Keratinocyte (primary cell): ENCODE results near the gene EXOSC5. TPM values are rescaled to one million over a fixed set of nuclear protein-coding genes. Genes with fewer than 3 reads are reported as not detected.

Experiments used
- DNase-seq: peaks from one replicate; pipeline ENCODE4 v3.0.0-alpha.2; 2011; ENCODE audit warnings: low read depth, missing footprints, low spot score
- FAIRE-seq: peaks from 2 replicates; lab custom pipeline; 2011; peaks lifted over from hg19 to GRCh38; lab: Jason Lieb, UNC
- H2AFZ ChIP-seq: 2 replicates; pipeline ENCODE4 v1.6.0; 2012; ENCODE audit warnings: low read length, control low read depth, inconsistent platforms; ENCODE audit not compliant: control insufficient read depth
- H3K27ac ChIP-seq: 2 replicates; pipeline ENCODE4 v1.5.1; 2011; ENCODE audit warnings: low read length; ENCODE audit not compliant: control insufficient read depth, insufficient read depth
- H3K27me3 ChIP-seq: 3 replicates; pipeline ENCODE4 v1.6.0; 2011; ENCODE audit warnings: low read length; ENCODE audit not compliant: control insufficient read depth, insufficient read depth; ENCODE audit errors: extremely low read depth
- H3K36me3 ChIP-seq, 2 experiments: 2 replicates in 1 of 2; 3 replicates in 1 of 2; pipeline ENCODE4 v1.5.1; 2011; ENCODE audit warnings: low read length in 2 of 2, mild to moderate bottlenecking in 1 of 2; ENCODE audit not compliant: control insufficient read depth in 2 of 2, insufficient read depth in 2 of 2; ENCODE audit errors: extremely low read depth in 1 of 2
- H3K4me1 ChIP-seq: 3 replicates; pipeline ENCODE4 v1.5.1; 2011; ENCODE audit warnings: low read length; ENCODE audit not compliant: control insufficient read depth, insufficient read depth; ENCODE audit errors: extremely low read depth
- H3K4me2 ChIP-seq: 3 replicates; pipeline ENCODE4 v1.6.0; 2011; ENCODE audit warnings: low read depth, low read length; ENCODE audit not compliant: control insufficient read depth, insufficient read depth; ENCODE audit errors: extremely low read depth
- H3K4me3 ChIP-seq, 3 experiments: fragments of 200-600 bp in 1 of 3; sonication (generic) in 1 of 3; 2 replicates in 2 of 3; 3 replicates in 1 of 3; pipeline ENCODE4 v1.5.1; 2011 to 2016; ENCODE audit warnings: low read length in 3 of 3, mild to moderate bottlenecking in 3 of 3, control low read depth in 2 of 3, inconsistent platforms in 1 of 3, low read depth in 1 of 3, mixed read lengths in 1 of 3, mixed run types in 1 of 3, moderate library complexity in 1 of 3; ENCODE audit not compliant: control insufficient read depth in 2 of 3, insufficient read depth in 2 of 3; ENCODE audit errors: extremely low read depth in 1 of 3
- H3K79me2 ChIP-seq: 2 replicates; pipeline ENCODE4 v1.6.0; 2012; ENCODE audit warnings: low read length; ENCODE audit not compliant: control insufficient read depth, insufficient read depth
- H3K9ac ChIP-seq: 3 replicates; pipeline ENCODE4 v1.6.0; 2011; ENCODE audit warnings: low read length; ENCODE audit not compliant: control insufficient read depth, insufficient read depth; ENCODE audit errors: extremely low read depth
- H3K9me1 ChIP-seq: 3 replicates; pipeline ENCODE4 v1.6.0; 2011; ENCODE audit warnings: low read length; ENCODE audit not compliant: control insufficient read depth, insufficient read depth; ENCODE audit errors: extremely low read depth
- H3K9me3 ChIP-seq: 2 replicates; pipeline ENCODE4 v1.5.1; 2012; ENCODE audit warnings: low read depth, low read length; ENCODE audit not compliant: control insufficient read depth
- H4K20me1 ChIP-seq: 3 replicates; pipeline ENCODE4 v1.6.0; 2011; ENCODE audit warnings: low read length; ENCODE audit not compliant: control insufficient read depth, insufficient read depth; ENCODE audit errors: extremely low read depth
- CTCF ChIP-seq, 3 experiments: IDR thresholded peaks in 1 of 3; conservative IDR thresholded peaks in 1 of 3; optimal IDR thresholded peaks in 1 of 3; 2 replicates in 2 of 3; 3 replicates in 1 of 3; pipeline versions ENCODE3 to v1.5.1; 2011; ENCODE audit warnings: low read length in 3 of 3, mild to moderate bottlenecking in 3 of 3, moderate library complexity in 2 of 3, control low read depth in 1 of 3, inconsistent platforms in 1 of 3; ENCODE audit not compliant: insufficient read depth in 2 of 3; ENCODE audit errors: extremely low read depth in 1 of 3
- EZH2 ChIP-seq: IDR thresholded peaks from one replicate; pipeline ENCODE4 v1.6.1; 2012; ENCODE audit warnings: inconsistent platforms, mild to moderate bottlenecking, low read length, moderate library complexity
- dilution Hi-C: fragments of 300-500 bp; cut with MboI; formaldehyde crosslinking; loops from one replicate; pipeline ENCODE4 v1.7.0; 2020; ENCODE audit warnings: low sequenced_read_pairs; ENCODE audit not compliant: extremely low pct_ligation_motif_present
- polyA plus RNA-seq, 5 experiments: library from polyadenylated mRNA; depleted of rRNA in 3 of 5; stranded (reverse) in 3 of 5; stranded (forward) in 1 of 5; unstranded in 1 of 5; fragments of >200 nt; gene quantifications; 1 replicate in 1 of 5; 2 replicates in 3 of 5; 3 replicates in 1 of 5; pipeline versions ENCODE4 v1.2.1 to v1.2.3, GENCODE V29; 2011 to 2012; ENCODE audit warnings: missing spikeins in 2 of 5, low read depth in 1 of 5, low replicate concordance in 1 of 5

Gene EXOSC5
- polyA plus RNA-seq, 1 donor (not counting 4 experiments of a cell fraction or from before 2014, with no cell fraction given): 12.5 TPM

- no peaks in the 10 kb centered on the region for H3K27me3 ChIP-seq
- peaks cover 20 to 21% of the 10 kb centered on the region in 2 experiments for H3K36me3 ChIP-seq
- TF ChIP-seq CTCF (optimal IDR thresholded peaks at IDR 0.05 in 1 of 3, IDR thresholded peaks at IDR 0.05 in 1 of 3, conservative IDR thresholded peaks at IDR 0.05 in 1 of 3; ENCODE audit: extremely low read depth in 1 of 3, insufficient read depth in 2 of 3, low read length in 3 of 3): no peak
- no peak for TF ChIP-seq EZH2
- no peak overlapping the region for H3K4me3 ChIP-seq
- peaks cover 7% of the 10 kb centered on the region for H3K4me1 ChIP-seq
- FAIRE-seq (no peak), DNase-seq (no peak)
- no peaks in the 10 kb centered on the region for H4K20me1 ChIP-seq
- H2AFZ ChIP-seq: no peak overlapping the region
- H3K27ac ChIP-seq: no peak overlapping the region
- H3K4me2 ChIP-seq: no peak overlapping the region
- H3K9me3 ChIP-seq: no peaks in the 10 kb centered on the region
- peaks cover 13% of the 10 kb centered on the region for H3K79me2 ChIP-seq
- H3K9ac ChIP-seq: no peak overlapping the region
- no peaks in the 10 kb centered on the region for H3K9me1 ChIP-seq
- dilution Hi-C loops: no loop called here
Observed at GRCh38 chr19:41434450-41434849, 37.3 kb upstream of the EXOSC5 start.

- no peaks in the 10 kb centered on the region for H3K9me3 ChIP-seq
- TF ChIP-seq CTCF (optimal IDR thresholded peaks at IDR 0.05 in 1 of 3, IDR thresholded peaks at IDR 0.05 in 1 of 3, conservative IDR thresholded peaks at IDR 0.05 in 1 of 3; ENCODE audit: extremely low read depth in 1 of 3, insufficient read depth in 2 of 3, low read length in 3 of 3): no peak
- TF ChIP-seq EZH2: no peak
- dilution Hi-C loops: no loop called here
- H3K36me3 ChIP-seq: peaks cover 20 to 21% of the 10 kb centered on the region in 2 experiments
- H3K4me3 ChIP-seq: no peak overlapping the region
- H3K79me2 ChIP-seq: peaks cover 7% of the 10 kb centered on the region
- no peak overlapping the region for H2AFZ ChIP-seq
- H3K9ac ChIP-seq: no peak overlapping the region
- FAIRE-seq (no peak), DNase-seq (no peak)
- no peak overlapping the region for H3K4me2 ChIP-seq
- no peaks in the 10 kb centered on the region for H4K20me1 ChIP-seq
- H3K27me3 ChIP-seq: no peaks in the 10 kb centered on the region
- H3K9me1 ChIP-seq: no peaks in the 10 kb centered on the region
- H3K4me1 ChIP-seq: peaks cover 6% of the 10 kb centered on the region
- H3K27ac ChIP-seq: no peak overlapping the region
Observed at GRCh38 chr19:41433171-41433570, 36.0 kb upstream of the EXOSC5 start.
